K562 (cell line): ENCODE results near the gene SERPINA3.

Experiments
- BHLHE40 ChIP-seq: IDR thresholded peaks from 2 replicates; pipeline ENCODE4 v1.6.1; 2011; ENCODE audit warnings: low read length, improper control_type of control experiment
- CHD4 ChIP-seq: fragments of 200-600 bp; sonication (generic); IDR thresholded peaks from 3 replicates; pipeline ENCODE4 v1.6.1; 2012; ENCODE audit warnings: low read depth, mild to moderate bottlenecking, mixed read lengths, low read length, inconsistent platforms; ENCODE audit not compliant: insufficient read depth, insufficient replicate concordance, poor library complexity, severe bottlenecking
- FOXA1 ChIP-seq: fragments of 450-650 bp; IDR thresholded peaks from 2 replicates; pipeline ENCODE4 v1.6.1; 2016; ENCODE audit warnings: mild to moderate bottlenecking, borderline replicate concordance
- KDM4B ChIP-seq, 2 experiments: fragments of 450-650 bp in 1 of 2; sonication (generic) in 1 of 2; IDR thresholded peaks; 2 replicates each; pipeline ENCODE4 v1.6.1; 2016 to 2017; ENCODE audit warnings: borderline replicate concordance in 2 of 2, antibody characterized with exemption in 1 of 2, low read depth in 1 of 2, mild to moderate bottlenecking in 1 of 2
- MAX ChIP-seq: sonication (generic); formaldehyde crosslinking; IDR thresholded peaks from 2 replicates; pipeline ENCODE4 v1.9.0; 2022; ENCODE audit warnings: mild to moderate bottlenecking, missing genetic modification reagents
- POLR2A ChIP-seq: fragments of 450-650 bp; conservative IDR thresholded peaks from 2 replicates; pipeline ENCODE4 v1.6.1; 2016
- TCF7 ChIP-seq: sonication (generic); IDR thresholded peaks from 2 replicates; pipeline ENCODE4 v1.6.1; 2016; ENCODE audit warnings: antibody characterized with exemption, borderline replicate concordance
- TFAP4 ChIP-seq: sonication (generic); formaldehyde crosslinking; IDR thresholded peaks from 2 replicates; pipeline ENCODE4 v1.8.0; 2022; ENCODE audit warnings: missing genetic modification reagents, mild to moderate bottlenecking, moderate library complexity, borderline replicate concordance
- ZNF589 ChIP-seq: fragments of 200-800 bp; sonication (Bioruptor generic); IDR thresholded peaks from 2 replicates; pipeline ENCODE4 v1.6.1; 2016; ENCODE audit warnings: low read depth, missing genetic modification characterization, missing compliant biosample characterization
- TF ChIP-seq, protein P1 (sequence below), 2 experiments: fragments of 450-650 bp in 1 of 2; IDR thresholded peaks; 2 replicates each; pipeline ENCODE4 v1.6.1; 2011 to 2017; ENCODE audit warnings: low read depth in 2 of 2, antibody characterized with exemption in 1 of 2, borderline replicate concordance in 1 of 2, low read length in 1 of 2, mild to moderate bottlenecking in 1 of 2, mixed read lengths in 1 of 2; ENCODE audit not compliant: control insufficient read depth in 1 of 2

DNA sequence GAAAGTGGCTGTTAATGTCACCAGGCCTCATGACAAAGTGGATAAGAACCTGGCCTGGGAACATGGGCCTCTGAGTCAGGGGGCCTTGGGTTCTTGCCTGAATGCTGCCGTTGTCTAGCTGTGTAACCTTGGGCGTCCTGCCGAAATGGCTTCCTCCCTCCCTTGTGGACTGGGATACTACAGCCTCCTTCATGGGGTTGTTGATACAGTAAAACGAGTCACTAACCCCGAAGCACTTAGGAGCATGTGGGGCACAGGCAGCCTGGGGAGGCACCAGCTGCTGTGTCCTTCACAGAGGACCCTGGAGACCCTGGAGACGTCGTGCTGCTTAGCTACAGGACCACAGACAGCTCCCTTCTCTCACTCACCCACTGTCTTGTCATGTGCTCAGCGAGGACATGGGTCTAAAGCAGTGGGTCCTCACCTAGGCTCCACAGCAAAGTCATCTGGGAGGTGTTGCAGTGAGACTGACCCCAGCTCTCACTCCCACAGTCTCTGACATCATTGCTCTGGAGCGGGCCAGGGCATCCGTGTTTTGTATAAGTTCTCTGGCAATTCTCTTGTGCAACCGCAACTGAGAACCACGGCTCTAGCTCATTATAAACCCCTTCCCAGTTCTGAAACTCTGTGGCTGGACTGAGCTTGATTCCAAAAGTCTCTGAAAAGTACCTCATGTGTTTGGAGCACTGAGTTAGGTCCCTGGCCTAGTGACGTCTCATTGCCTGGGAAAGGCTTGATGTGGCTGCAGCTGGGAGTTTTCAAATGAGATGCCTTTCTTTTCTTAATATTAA lies 42.1 kb downstream of the SERPINA3 start:
- TF ChIP-seq MAX (CRISPR knock-in tag) (no peak), CHD4 (no peak), POLR2A (no peak), FOXA1 (no peak), TCF7 (no peak), ZNF589 (CRISPR knock-in tag) (no peak), TFAP4 (no peak), BHLHE40 (no peak), KDM4B (IDR thresholded peaks at IDR 0.05; ENCODE audit: borderline replicate concordance in 2 of 2, low read depth in 1 of 2) (no peak)
- TF ChIP-seq, protein P1, sequence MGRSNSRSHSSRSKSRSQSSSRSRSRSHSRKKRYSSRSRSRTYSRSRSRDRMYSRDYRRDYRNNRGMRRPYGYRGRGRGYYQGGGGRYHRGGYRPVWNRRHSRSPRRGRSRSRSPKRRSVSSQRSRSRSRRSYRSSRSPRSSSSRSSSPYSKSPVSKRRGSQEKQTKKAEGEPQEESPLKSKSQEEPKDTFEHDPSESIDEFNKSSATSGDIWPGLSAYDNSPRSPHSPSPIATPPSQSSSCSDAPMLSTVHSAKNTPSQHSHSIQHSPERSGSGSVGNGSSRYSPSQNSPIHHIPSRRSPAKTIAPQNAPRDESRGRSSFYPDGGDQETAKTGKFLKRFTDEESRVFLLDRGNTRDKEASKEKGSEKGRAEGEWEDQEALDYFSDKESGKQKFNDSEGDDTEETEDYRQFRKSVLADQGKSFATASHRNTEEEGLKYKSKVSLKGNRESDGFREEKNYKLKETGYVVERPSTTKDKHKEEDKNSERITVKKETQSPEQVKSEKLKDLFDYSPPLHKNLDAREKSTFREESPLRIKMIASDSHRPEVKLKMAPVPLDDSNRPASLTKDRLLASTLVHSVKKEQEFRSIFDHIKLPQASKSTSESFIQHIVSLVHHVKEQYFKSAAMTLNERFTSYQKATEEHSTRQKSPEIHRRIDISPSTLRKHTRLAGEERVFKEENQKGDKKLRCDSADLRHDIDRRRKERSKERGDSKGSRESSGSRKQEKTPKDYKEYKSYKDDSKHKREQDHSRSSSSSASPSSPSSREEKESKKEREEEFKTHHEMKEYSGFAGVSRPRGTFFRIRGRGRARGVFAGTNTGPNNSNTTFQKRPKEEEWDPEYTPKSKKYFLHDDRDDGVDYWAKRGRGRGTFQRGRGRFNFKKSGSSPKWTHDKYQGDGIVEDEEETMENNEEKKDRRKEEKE (IDR thresholded peaks at IDR 0.05; ENCODE audit: borderline replicate concordance in 1 of 2, control insufficient read depth in 1 of 2, low read depth in 2 of 2, low read length in 1 of 2): no peak
